Stomach smooth muscle (tissue), 2 donors: Measurements from ENCODE around the gene ARMH1.
A peak's percentile ranks its signal among the peaks of the same experiment; 100 is the strongest.
"Not testable (repeated sequence)": the region's sequence is repeated elsewhere in the genome, so short reads cannot be mapped to it uniquely, and the experiment has no call there.

Experiments used
- H3K27ac ChIP-seq: one replicate; pipeline ENCODE4 v1.7.0; 2013; ENCODE audit warnings: mild to moderate bottlenecking, low read length, inconsistent platforms
- H3K27me3 ChIP-seq, 2 donors: one replicate each; pipeline ENCODE4 v1.7.0; 2013; ENCODE audit warnings: low read length in 2 of 2; ENCODE audit not compliant: insufficient read depth in 2 of 2, control insufficient read depth in 1 of 2
- H3K36me3 ChIP-seq, 2 donors: one replicate each; pipeline ENCODE4 v1.7.0; 2013; ENCODE audit warnings: low read length in 2 of 2; ENCODE audit not compliant: control insufficient read depth in 2 of 2, insufficient read depth in 2 of 2
- H3K4me1 ChIP-seq: one replicate; pipeline ENCODE4 v1.7.0; 2013; ENCODE audit warnings: low read length; ENCODE audit not compliant: control insufficient read depth, insufficient read depth
- H3K4me3 ChIP-seq, 2 donors: one replicate each; pipeline ENCODE4 v1.7.0; 2013; ENCODE audit warnings: low read length in 2 of 2
- H3K9ac ChIP-seq, 2 donors: one replicate each; pipeline ENCODE4 v1.7.0; 2013; ENCODE audit warnings: low read length in 2 of 2, mild to moderate bottlenecking in 1 of 2
- H3K9me3 ChIP-seq, 2 donors: one replicate each; pipeline ENCODE4 v1.7.0; 2013; ENCODE audit warnings: low read length in 2 of 2; ENCODE audit not compliant: control insufficient read depth in 2 of 2
- donor health status: healthy.
- donor health status: Pancreatic carcinoma.

Gene ARMH1

GRCh38 chr1:44696789-44697345, 22.4 kb downstream of the ARMH1 start:
- no peaks in the 10 kb centered on the region for H3K9me3 ChIP-seq
- no peaks in the 10 kb centered on the region for H3K27me3 ChIP-seq
- H3K27ac ChIP-seq = no peak overlapping the region
- H3K4me3 ChIP-seq = no peak overlapping the region
- H3K36me3 ChIP-seq = no peaks in the 10 kb centered on the region
- no peaks in the 10 kb centered on the region for H3K4me1 ChIP-seq
- H3K9ac ChIP-seq = no peak overlapping the region

GRCh38 chr1:44698138-44698537, 23.6 kb downstream of the ARMH1 start:
- Histone ChIP-seq H3K9ac (no peak overlapping the region), H3K27me3 (no peaks in the 10 kb centered on the region), H3K27ac (no peak overlapping the region), H3K4me3 (no peak overlapping the region), H3K9me3 (no peaks in the 10 kb centered on the region), H3K36me3 (no peaks in the 10 kb centered on the region), H3K4me1 (no peaks in the 10 kb centered on the region)

- not testable (repeated sequence) for H3K27me3 ChIP-seq, H3K4me1 ChIP-seq, H3K9me3 ChIP-seq, H3K36me3 ChIP-seq, H3K4me3 ChIP-seq, H3K27ac ChIP-seq, H3K9ac ChIP-seq
Measured at GRCh38 chr1:44699375-44699774, 24.9 kb downstream of the ARMH1 start.

- H3K9me3 ChIP-seq = no peaks in the 10 kb centered on the region
- no peaks in the 10 kb centered on the region for H3K36me3 ChIP-seq
- H3K4me1 ChIP-seq = no peaks in the 10 kb centered on the region
- H3K9ac ChIP-seq = no peak overlapping the region
- H3K4me3 ChIP-seq = no peak overlapping the region
- H3K27me3 ChIP-seq = no peaks in the 10 kb centered on the region
- H3K27ac ChIP-seq = no peak overlapping the region
Measured at GRCh38 chr1:44700573-44700972, 26.1 kb downstream of the ARMH1 start.

GRCh38 chr1:44701141-44701573, 26.6 kb downstream of the ARMH1 start:
- no peaks in the 10 kb centered on the region for H3K4me1 ChIP-seq
- no peaks in the 10 kb centered on the region for H3K27me3 ChIP-seq

GRCh38 chr1:44705470-44705869, 31.0 kb downstream of the ARMH1 start:
- Histone ChIP-seq H3K4me1 (no peaks in the 10 kb centered on the region), H3K27me3 (peaks cover 0 to 5% of the 10 kb centered on the region in 2 donors), H3K4me3 (no peak overlapping the region)

More at GRCh38 chr1:44701141-44701573, 26.6 kb downstream of the ARMH1 start:
- no peak overlapping the region for H3K27ac ChIP-seq
- no peaks in the 10 kb centered on the region for H3K36me3 ChIP-seq
- H3K4me3 ChIP-seq = no peak overlapping the region
- H3K9me3 ChIP-seq = no peaks in the 10 kb centered on the region
- no peak overlapping the region for H3K9ac ChIP-seq

GRCh38 chr1:44705938-44706337, 31.4 kb downstream of the ARMH1 start:
- no peaks in the 10 kb centered on the region for H3K9me3 ChIP-seq
- H3K36me3 ChIP-seq = no peaks in the 10 kb centered on the region
- H3K9ac ChIP-seq = no peak overlapping the region
- no peaks in the 10 kb centered on the region for H3K4me1 ChIP-seq
- H3K27me3 ChIP-seq = peaks cover 0 to 5% of the 10 kb centered on the region in 2 donors
- H3K4me3 ChIP-seq = no peak overlapping the region
- no peak overlapping the region for H3K27ac ChIP-seq

More at GRCh38 chr1:44705470-44705869, 31.0 kb downstream of the ARMH1 start:
- no peak overlapping the region for H3K27ac ChIP-seq
- H3K9ac ChIP-seq = no peak overlapping the region
- no peaks in the 10 kb centered on the region for H3K9me3 ChIP-seq
- H3K36me3 ChIP-seq = no peaks in the 10 kb centered on the region

- no peak overlapping the region for H3K27ac ChIP-seq
- no peak overlapping the region for H3K4me3 ChIP-seq
- H3K4me1 ChIP-seq = no peaks in the 10 kb centered on the region
- H3K9ac ChIP-seq = no peak overlapping the region
- H3K9me3 ChIP-seq = no peaks in the 10 kb centered on the region
- no peaks in the 10 kb centered on the region for H3K36me3 ChIP-seq
- H3K27me3 ChIP-seq = peaks cover 0 to 5% of the 10 kb centered on the region in 2 donors
Measured at GRCh38 chr1:44707112-44707881, 32.8 kb downstream of the ARMH1 start.

GRCh38 chr1:44707959-44708831, 33.7 kb downstream of the ARMH1 start:
- H3K9ac ChIP-seq = peak overlapping the region in 1 of 2 donors; percentile 36
- peak overlapping the region in 1 of 2 donors; percentile 40 for H3K4me3 ChIP-seq
- H3K27me3 ChIP-seq = peaks cover 0 to 5% of the 10 kb centered on the region in 2 donors
- no peaks in the 10 kb centered on the region for H3K9me3 ChIP-seq
- H3K36me3 ChIP-seq = no peaks in the 10 kb centered on the region
- H3K27ac ChIP-seq = no peak overlapping the region
- no peaks in the 10 kb centered on the region for H3K4me1 ChIP-seq

GRCh38 chr1:44713321-44713781, 38.8 kb downstream of the ARMH1 start:
- Histone ChIP-seq H3K27me3 (peaks cover 0 to 2% of the 10 kb centered on the region in 2 donors), H3K36me3 (no peaks in the 10 kb centered on the region), H3K27ac (no peak overlapping the region), H3K4me3 (no peak overlapping the region), H3K9ac (no peak overlapping the region), H3K4me1 (peaks cover 7% of the 10 kb centered on the region), H3K9me3 (no peaks in the 10 kb centered on the region)
